Measurements from ENCODE around the gene DLG3.
"Not testable (repeated sequence)": the region's sequence is repeated elsewhere in the genome, so short reads cannot be mapped to it uniquely, and the experiment has no call there.

The DLG3 gene

DNA sequence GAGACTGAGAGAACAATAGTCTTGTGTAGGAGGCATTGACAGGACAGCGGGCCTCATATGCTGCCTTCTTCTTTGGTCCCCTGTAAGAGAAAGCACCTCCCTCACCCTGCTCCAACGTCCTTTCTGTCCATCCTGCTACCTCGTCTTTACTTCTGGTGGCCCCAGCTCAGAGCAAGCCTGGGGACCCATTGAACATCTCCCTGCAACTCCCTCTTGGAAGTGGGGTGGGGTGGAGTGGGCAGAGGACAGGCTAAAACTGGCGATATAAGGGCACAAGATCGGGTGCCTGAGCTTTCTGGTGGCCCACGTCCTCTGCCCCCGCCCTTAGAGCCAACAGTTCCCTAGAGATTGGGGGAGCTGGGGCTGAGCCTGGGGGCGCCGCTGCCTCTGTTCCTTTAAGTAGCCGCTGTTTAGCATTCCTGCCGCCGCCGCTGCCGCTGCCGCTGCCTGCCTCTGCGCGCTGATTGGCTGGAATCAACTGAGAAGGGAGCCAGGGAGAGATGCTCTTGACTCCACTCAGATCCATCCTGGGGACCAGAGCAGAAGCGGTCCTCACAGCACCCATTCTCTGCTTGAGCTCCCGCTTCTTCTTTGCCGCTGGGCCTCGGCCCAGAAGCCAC is at the start of gene DLG3:
DLG3 (plus strand) TSS at position 510 of the 620 bp plus-strand sequence. CDS start 367 bp downstream, outside the sequence.
- DNase-seq: peak; percentile 38

DNA sequence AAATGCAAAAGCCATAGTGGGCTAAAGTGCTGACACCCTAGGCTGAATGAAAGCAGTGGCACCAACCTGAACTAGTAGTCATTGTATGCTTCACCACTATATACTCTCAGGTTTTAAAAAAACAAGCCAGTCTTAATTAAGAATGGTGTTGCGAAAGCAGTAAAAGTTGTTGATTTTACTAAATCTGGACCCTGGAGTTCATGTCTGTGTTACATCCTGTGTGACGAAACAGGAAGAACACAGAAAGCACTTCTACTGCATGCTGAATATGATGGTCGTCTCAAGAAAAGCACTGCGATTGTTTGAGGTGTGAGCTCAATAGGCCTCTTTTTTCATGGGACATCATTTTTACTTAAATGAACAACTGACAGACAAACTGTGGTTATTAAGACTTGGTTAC is 45.7 kb upstream of the DLG3 start:
- peak; percentile 69 for DNase-seq

DNA sequence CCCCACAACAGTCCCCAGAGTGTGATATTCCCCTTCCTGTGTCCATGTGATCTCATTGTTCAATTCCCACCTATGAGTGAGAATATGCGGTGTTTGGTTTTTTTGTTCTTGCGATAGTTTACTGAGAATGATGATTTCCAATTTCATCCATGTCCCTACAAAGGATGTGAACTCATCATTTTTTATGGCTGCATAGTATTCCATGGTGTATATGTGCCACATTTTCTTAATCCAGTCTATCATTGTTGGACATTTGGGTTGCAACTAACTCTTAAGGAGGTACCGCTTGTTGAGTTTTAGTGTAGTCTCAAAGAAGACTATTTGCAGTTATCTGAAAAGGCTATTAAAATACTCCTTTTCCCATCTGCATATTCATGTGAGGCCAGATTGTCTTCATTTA is 44.5 kb upstream of the DLG3 start:
- DNase-seq: not testable (repeated sequence)

DNA sequence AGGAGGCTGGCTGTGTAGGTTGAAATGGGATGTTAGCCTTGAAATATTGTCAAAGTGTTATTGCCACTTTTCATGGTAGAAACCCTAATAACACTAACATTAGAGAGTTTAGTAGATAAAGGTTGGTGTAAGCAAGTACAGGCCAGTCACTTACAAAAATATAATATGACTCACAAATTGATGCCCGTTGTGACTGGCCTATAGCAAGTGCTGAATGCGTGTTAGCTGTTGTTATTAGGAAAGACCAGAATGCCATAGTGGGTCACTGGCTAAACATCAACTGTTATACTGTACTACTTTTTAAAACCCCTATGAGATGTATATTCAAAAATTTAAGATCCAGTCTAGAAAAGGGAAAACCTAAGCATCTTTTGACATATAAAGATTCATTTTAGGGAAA is 41.9 kb upstream of the DLG3 start:
- DNase-seq: no peak

DNA sequence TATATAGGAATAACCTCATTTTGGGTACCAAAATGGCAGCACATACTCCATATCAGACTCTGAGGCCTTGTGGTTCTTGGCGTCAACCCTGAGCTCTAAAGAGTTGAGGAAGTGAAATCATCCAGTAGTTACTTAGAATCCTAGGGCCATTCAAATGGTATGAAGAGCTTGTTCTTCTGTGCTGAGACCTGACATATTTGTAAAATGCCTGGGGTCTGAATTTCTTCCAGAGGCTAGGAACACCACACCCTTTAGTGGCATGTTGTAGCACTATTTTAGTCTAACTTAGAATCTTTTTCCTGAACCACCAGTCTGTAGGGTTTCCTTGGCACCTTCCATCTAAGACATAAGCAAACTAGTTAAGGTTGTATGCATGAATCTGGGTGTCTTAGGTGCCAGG is 39.6 kb upstream of the DLG3 start:
- no peak for DNase-seq

- DNase-seq: no peak
Measured at GRCh38 chrX:70410921-70411320, 33.7 kb upstream of the DLG3 start.

DNA sequence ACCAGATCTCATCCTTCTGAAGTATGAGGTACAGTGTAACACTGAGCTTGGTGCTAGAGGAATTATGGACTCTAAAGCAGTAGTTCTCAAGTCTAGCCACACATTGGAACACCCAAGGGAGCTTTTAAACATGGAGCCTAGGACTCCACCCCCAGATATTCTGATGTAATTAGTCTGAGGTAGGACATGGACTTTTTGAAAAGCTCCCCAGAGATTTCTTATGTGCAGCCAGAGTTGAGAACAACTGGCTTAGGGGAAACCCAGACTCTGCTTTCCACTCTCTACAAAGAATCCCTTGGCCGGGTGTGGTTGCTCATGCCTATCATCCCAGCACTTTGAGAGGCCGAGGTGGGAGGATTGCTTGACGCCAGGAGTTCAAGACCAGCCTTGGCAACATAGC is 33.2 kb upstream of the DLG3 start:
- no peak for DNase-seq

- DNase-seq: no peak
Measured at GRCh38 chrX:70421618-70422017, 23.0 kb upstream of the DLG3 start.

GRCh38 chrX:70422851-70423341 is 21.7 kb upstream of the DLG3 start, which contains the start of gene GDPD2:
Gene GDPD2, plus strand, starts transcription at chrX:70423314. Its CDS starts 1,671 bp downstream, at chrX:70424985.
- no peak for DNase-seq

DNA sequence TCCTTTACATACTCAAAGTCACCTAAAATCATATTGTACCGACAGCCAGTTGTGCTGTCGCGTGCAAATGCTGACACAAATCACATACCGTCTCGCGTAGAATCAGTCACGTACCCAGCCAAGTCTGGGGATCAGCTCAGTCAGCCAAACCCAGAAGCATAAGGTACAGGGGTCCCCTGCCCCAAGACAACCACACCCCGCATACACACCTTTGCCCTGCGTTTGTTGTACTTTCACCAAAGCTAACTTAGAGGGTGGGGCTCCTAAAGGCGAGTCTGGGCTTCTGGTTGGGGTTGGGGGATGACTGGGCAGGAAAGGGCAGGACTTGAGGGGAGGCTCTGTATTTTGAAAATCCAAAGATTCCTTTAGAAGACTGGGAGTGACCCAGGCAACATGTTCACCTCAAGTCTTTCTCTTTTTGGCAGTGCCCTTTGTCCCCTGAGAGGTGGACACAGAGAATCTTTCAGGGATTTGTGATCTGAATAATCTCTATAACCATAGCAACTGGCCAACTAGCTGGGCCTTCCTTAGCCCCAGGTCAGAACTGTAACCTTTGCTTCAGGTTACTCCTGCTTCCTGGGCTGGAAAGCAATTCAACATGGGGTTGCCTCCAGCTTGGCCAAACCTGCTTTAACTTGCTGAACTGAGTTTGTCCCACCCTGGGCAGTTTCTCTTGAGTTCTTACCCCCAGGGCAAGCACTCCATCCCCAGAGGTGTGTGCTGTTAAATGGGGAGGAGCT is 20.5 kb upstream of the DLG3 start:
- DNase-seq: no peak

DNA sequence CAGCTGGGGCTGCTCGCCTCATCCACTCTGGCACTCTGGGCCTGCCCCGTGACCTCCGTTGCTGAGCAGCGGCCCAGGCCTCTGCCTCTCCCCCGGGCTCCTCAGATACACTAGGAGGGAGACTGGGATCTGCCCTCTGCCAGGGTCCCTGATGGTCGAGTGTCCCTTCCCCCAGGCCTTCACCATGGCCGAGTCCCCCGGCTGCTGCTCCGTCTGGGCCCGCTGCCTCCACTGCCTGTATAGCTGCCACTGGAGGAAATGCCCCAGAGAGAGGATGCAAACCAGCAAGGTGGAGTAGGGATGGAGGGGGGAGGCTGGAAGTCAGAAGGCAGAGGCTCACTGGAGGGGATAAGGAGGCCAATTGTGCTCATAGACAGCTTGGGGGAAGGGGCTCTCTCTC is 19.8 kb upstream of the DLG3 start:
- DNase-seq: no peak

DNA sequence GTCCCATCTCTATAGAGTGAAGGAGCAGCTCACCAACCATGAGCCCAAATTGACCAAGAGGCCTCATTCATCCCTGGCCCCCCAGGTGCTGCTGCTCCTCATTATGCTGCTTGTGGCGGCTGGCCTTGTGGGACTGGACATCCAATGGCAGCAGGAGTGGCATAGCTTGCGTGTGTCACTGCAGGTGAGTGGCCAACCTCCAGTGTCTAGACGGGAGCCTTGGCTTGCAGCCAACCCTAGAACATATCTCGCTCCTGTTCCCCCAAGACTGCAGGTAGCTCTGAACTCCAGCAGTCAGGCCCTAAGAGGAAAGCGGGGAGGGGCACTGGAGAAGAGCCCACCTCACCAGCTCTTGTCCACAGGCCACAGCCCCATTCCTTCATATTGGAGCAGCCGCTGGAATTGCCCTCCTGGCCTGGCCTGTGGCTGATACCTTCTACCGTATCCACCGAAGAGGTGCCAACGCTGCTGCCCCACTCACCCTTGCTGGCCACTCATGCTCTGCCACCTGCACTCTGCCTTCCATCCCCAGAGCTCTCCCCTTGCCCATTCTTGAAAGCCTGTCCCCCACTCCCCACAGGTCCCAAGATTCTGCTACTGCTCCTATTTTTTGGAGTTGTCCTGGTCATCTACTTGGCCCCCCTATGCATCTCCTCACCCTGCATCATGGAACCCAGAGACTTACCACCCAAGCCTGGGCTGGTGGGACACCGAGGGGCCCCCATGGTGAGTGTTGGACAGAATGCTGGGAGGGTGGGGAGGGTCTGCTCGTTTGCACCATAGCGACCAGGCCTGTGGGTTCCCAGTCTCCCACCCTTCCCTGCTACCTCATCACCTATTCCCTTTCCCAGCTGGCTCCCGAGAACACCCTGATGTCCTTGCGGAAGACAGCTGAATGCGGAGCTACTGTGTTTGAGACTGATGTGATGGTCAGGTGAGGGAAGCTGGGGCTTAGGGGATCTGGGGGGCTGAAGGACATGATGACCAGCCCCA is 18.1 kb upstream of the DLG3 start:
- DNase-seq: no peak

- DNase-seq: no peak
Measured at GRCh38 chrX:70427365-70427764, 17.3 kb upstream of the DLG3 start.

- no peak for DNase-seq
Measured at GRCh38 chrX:70429759-70430158, 14.9 kb upstream of the DLG3 start.

GRCh38 chrX:70432936-70433847 is 11.4 kb upstream of the DLG3 start:
- DNase-seq: no peak

DNA sequence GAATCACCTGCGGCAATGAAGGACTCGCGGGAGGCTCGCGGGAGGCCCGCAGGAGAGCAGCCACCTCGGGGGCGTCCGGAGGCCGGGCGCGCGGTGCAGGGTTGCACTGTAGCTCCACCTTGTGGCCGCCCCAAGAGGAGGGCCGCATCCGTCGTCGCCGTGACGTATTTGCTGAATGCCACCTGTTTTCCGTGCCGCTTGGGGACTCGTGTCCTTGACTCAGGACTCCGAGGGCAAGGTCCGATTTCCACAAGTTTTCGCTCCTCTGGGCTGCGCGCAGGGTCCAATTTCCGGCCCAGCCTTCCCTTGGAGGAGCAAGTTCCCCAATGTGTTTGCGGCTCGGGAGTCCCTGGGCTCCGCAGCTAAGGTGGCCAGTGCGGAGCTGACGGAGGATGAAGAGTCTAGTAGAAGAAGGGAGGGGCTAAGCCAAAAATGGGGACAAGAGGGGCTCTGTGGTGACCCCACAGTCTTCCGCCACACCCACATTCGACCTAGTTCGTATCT is 10.7 kb upstream of the DLG3 start:
- peak; percentile 81 for DNase-seq

DNA sequence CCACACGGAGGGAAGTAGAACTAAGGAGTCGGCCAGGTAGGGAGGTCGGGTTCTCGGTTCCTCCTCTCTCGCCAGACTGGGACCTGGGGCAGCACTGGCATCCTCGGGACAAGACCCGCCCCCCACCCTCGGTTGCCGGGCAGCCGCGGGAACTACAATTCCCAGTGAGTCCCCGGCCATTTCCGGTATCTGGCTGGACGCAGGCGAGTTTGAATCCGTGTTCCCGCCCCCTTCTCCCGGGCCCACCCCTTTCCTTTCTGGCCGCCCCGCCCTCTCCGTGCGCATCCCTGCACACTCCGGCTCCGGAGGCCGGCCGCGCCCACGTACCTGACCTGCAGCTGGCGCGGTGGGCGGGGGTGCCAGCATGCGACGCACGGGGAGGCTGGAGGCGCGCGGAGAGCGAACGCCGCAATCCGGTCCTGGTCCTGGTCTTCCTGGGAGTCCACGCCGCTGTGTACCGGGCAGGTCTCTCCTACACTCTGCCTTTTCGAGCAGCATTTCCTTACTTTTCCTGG is 10.2 kb upstream of the DLG3 start:
- peak; percentile 81 for DNase-seq

DNA sequence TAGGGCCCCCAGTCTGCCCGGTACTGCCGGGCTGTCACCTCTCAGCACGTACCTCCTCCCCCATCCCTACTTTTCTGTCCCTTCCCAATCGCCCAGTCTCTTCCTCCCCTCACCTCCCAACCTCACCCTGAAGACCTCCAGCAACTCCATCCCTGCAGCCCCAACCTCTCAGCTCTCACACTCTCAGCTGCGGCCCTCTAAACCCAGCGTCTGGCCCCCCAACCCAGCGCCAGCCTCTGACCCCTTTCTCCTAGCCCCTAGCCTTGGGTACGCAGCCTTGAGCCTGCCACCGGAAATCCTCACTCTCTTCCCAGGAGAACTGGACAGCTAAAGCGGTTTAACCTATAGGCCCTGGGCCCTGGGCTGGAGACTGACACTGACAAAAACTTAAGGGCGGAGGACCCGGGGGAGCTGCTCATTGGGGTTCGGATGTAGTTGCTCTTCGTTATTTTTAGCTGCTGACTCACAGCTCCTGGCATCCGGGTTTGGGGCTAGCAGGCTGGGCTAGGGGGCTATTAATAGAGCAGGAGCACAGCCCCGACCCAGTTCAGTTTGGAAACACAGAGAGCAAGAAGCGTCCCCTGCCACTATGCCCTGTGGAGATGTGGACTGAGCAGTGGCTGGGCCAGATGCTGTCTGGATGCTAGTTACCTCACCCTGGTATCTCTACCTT is 9.6 kb upstream of the DLG3 start:
- peak; percentile 36 for DNase-seq

DNA sequence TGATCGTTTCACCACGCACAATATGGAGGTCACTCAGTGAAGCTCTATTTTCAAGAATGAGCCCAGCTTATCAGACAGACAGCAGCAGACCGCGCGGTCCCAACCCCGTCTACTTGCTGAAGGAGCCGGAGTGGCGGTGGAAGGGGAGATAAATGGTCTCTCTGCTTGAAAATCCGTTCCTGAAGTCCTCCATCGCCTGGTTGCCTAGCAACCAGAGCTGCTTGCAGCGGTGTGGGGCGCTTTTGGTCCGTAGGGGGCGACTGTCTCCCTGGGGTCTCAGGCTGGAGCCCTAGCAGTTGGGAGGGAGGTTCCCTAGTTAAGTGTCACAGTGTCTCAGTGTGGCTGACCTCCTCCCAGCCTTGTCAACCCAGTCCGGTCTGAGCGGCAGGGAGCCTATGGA is 8.3 kb upstream of the DLG3 start:
- DNase-seq: peak; percentile 20

GRCh38 chrX:70437011-70437410 is 7.6 kb upstream of the DLG3 start:
- no peak for DNase-seq

All from CD4-positive, alpha-beta T cell treated with Interleukin-21 for 1 hour (primary cell).